Measurements from ENCODE around the gene DHRS1. TPM values are rescaled to one million over a fixed set of nuclear protein-coding genes. Genes with fewer than 3 reads are reported as not detected.

The DHRS1 gene
- total RNA-seq, 1 experiment from 2014 or later, result 19.7 TPM

- CTCF ChIA-PET, result interaction anchor here (0.6 kb wide), 1 partner anchor 55 kb away, joined by 5 read pairs; the partner anchor contains the start of gene NYNRIN
- intact Hi-C loops (cut with micrococcal nuclease; ENCODE audit: unreplicated experiment), result no loop called here
- H3K36me3 Mint-ChIP-seq (ENCODE audit: insufficient read depth, unreplicated experiment), result peaks cover 8% of the 10 kb centered on the region
- H3K9me3 Mint-ChIP-seq (ENCODE audit: low read depth, unreplicated experiment), result no peaks in the 10 kb centered on the region
- H3K4me1 Mint-ChIP-seq (ENCODE audit: low read depth, unreplicated experiment), result no peaks in the 10 kb centered on the region
- H3K4me3 Mint-ChIP-seq (ENCODE audit: low read depth, unreplicated experiment), result no peak overlapping the region
- no peak for DNase-seq
- no peak overlapping the region for H3K27ac Mint-ChIP-seq (ENCODE audit: unreplicated experiment)
- no TSS peak for BruUV-seq (replicated peaks)
- TF ChIP-seq CTCF (IDR thresholded peaks at IDR 0.05; ENCODE audit: unreplicated experiment), result no peak
- H3K27me3 Mint-ChIP-seq (ENCODE audit: unreplicated experiment), result peaks cover 3% of the 10 kb centered on the region
These were observed 44.4 kb upstream of the DHRS1 start for GRCh38 chr14:24343795-24344660.

- no peaks in the 10 kb centered on the region for H3K9me3 Mint-ChIP-seq (ENCODE audit: low read depth, unreplicated experiment)
- H3K27ac Mint-ChIP-seq (ENCODE audit: unreplicated experiment), result no peak overlapping the region
- no peaks in the 10 kb centered on the region for H3K4me1 Mint-ChIP-seq (ENCODE audit: low read depth, unreplicated experiment)
- CTCF ChIA-PET, result no interaction called here
- intact Hi-C loops (cut with micrococcal nuclease; ENCODE audit: unreplicated experiment), result no loop called here
- DNase-seq, result no peak
- H3K36me3 Mint-ChIP-seq (ENCODE audit: insufficient read depth, unreplicated experiment), result peaks cover 8% of the 10 kb centered on the region
- H3K27me3 Mint-ChIP-seq (ENCODE audit: unreplicated experiment), result no peaks in the 10 kb centered on the region
- no TSS peak for BruUV-seq (replicated peaks)
- TF ChIP-seq CTCF (IDR thresholded peaks at IDR 0.05; ENCODE audit: unreplicated experiment), result no peak
- H3K4me3 Mint-ChIP-seq (ENCODE audit: low read depth, unreplicated experiment), result no peak overlapping the region
These were observed 43.3 kb upstream of the DHRS1 start for GRCh38 chr14:24342889-24343288.

GRCh38 chr14:24340606-24341005 lies 41.0 kb upstream of the DHRS1 start:
- Mint-ChIP-seq H3K4me1 (ENCODE audit: low read depth, unreplicated experiment) (peaks cover 8% of the 10 kb centered on the region), H3K4me3 (ENCODE audit: low read depth, unreplicated experiment) (no peak overlapping the region), H3K36me3 (ENCODE audit: insufficient read depth, unreplicated experiment) (peaks cover 8% of the 10 kb centered on the region), H3K27ac (ENCODE audit: unreplicated experiment) (no peak overlapping the region), H3K9me3 (ENCODE audit: low read depth, unreplicated experiment) (no peaks in the 10 kb centered on the region), H3K27me3 (ENCODE audit: unreplicated experiment) (no peaks in the 10 kb centered on the region)
- no peak for DNase-seq
- no peak for TF ChIP-seq CTCF (IDR thresholded peaks at IDR 0.05; ENCODE audit: unreplicated experiment)
- no TSS peak for BruUV-seq (replicated peaks)
- intact Hi-C loops (cut with micrococcal nuclease; ENCODE audit: unreplicated experiment), result no loop called here
- CTCF ChIA-PET, result interaction anchor here (0.8 to 2.1 kb wide), 3 partner anchors 8 to 91 kb away, joined by 3 to 5 read pairs (median 3); no protein-coding TSS in a partner anchor

- H3K36me3 Mint-ChIP-seq (ENCODE audit: insufficient read depth, unreplicated experiment), result peaks cover 8% of the 10 kb centered on the region
These were observed 39.9 kb upstream of the DHRS1 start, which contains the start of gene RIPK3 for GRCh38 chr14:24339284-24340151. Gene RIPK3 (minus strand): TSS chr14:24339991. CDS start chr14:24339826, 165 bp downstream.

More at GRCh38 chr14:24339284-24340151, 39.9 kb upstream of the DHRS1 start, which contains the start of gene RIPK3:
- H3K27ac Mint-ChIP-seq (ENCODE audit: unreplicated experiment), result no peak within 1 kb of the TSS
- peak; percentile 60 for DNase-seq
- intact Hi-C loops (cut with micrococcal nuclease; ENCODE audit: unreplicated experiment), result no loop called here
- CTCF ChIA-PET, result interaction anchor here (0.8 to 2.1 kb wide), 4 partner anchors 9 to 92 kb away, joined by 3 to 5 read pairs (median 4); partner anchors contain the start of genes CBLN3 and KHNYN
- TF ChIP-seq CTCF (IDR thresholded peaks at IDR 0.05; ENCODE audit: unreplicated experiment), result no peak
- peak within 1 kb of the TSS; percentile 77 for H3K4me3 Mint-ChIP-seq (ENCODE audit: low read depth, unreplicated experiment)
- peaks cover 17% of the 10 kb centered on the region for H3K4me1 Mint-ChIP-seq (ENCODE audit: low read depth, unreplicated experiment)
- H3K27me3 Mint-ChIP-seq (ENCODE audit: unreplicated experiment), result no peaks in the 10 kb centered on the region
- no TSS peak for BruUV-seq (replicated peaks)
- no peaks in the 10 kb centered on the region for H3K9me3 Mint-ChIP-seq (ENCODE audit: low read depth, unreplicated experiment)
